Stimulated activated CD8-positive, alpha-beta memory T cell treated with anti-CD3 and anti-CD28 coated beads, Interleukin-4, amount 100 ng/mL, for 24 hours (primary cell): Measurements from ENCODE around the gene CYP24A1.

Source experiments
- DNase-seq: peaks from one replicate; pipeline ENCODE4 v3.0.0-alpha.2; 2020; ENCODE audit warnings: low read depth

The CYP24A1 gene

GRCh38 chr20:54156981-54157835 lies 16.6 kb downstream of the CYP24A1 start:
- DNase-seq, result no peak

- DNase-seq, result no peak
These were observed 17.3 kb downstream of the CYP24A1 start for GRCh38 chr20:54156522-54156921.

- no peak for DNase-seq
These were observed 18.0 kb downstream of the CYP24A1 start for GRCh38 chr20:54155736-54156317.

- no peak for DNase-seq
These were observed 19.3 kb downstream of the CYP24A1 start for GRCh38 chr20:54154439-54154838.

- no peak for DNase-seq
These were observed 19.9 kb downstream of the CYP24A1 start for GRCh38 chr20:54153847-54154246.

GRCh38 chr20:54153041-54153327 lies 20.8 kb downstream of the CYP24A1 start:
- DNase-seq, result no peak

- no peak for DNase-seq
These were observed 21.4 kb downstream of the CYP24A1 start for GRCh38 chr20:54152227-54153040.

GRCh38 chr20:54151511-54152226 lies 22.1 kb downstream of the CYP24A1 start:
- DNase-seq, result no peak

- no peak for DNase-seq
These were observed 22.7 kb downstream of the CYP24A1 start for GRCh38 chr20:54151075-54151439.

- no peak for DNase-seq
These were observed 24.0 kb downstream of the CYP24A1 start for GRCh38 chr20:54149765-54150264.

GRCh38 chr20:54148947-54149764 lies 24.6 kb downstream of the CYP24A1 start:
- DNase-seq, result no peak

- no peak for DNase-seq
These were observed 27.1 kb downstream of the CYP24A1 start for GRCh38 chr20:54146672-54147071.

GRCh38 chr20:54144847-54145414 lies 28.9 kb downstream of the CYP24A1 start:
- DNase-seq, result no peak

- DNase-seq, result no peak
These were observed 32.7 kb downstream of the CYP24A1 start for GRCh38 chr20:54140927-54141566.

- DNase-seq, result no peak
These were observed 33.3 kb downstream of the CYP24A1 start for GRCh38 chr20:54140486-54140885.

- DNase-seq, result no peak
These were observed 33.7 kb downstream of the CYP24A1 start for GRCh38 chr20:54140067-54140466.

- no peak for DNase-seq
These were observed 34.6 kb downstream of the CYP24A1 start for GRCh38 chr20:54139188-54139587.

- no peak for DNase-seq
These were observed 35.4 kb downstream of the CYP24A1 start for GRCh38 chr20:54138427-54138826.

- DNase-seq, result no peak
These were observed 36.7 kb downstream of the CYP24A1 start for GRCh38 chr20:54137115-54137514.

GRCh38 chr20:54134445-54135220 lies 39.2 kb downstream of the CYP24A1 start:
- DNase-seq, result no peak
